ENCODE measurements around the gene BOK.
"Not testable (repeated sequence)": the region's sequence is repeated elsewhere in the genome, so short reads cannot be mapped to it uniquely, and the experiment has no call there.

BOK gene

DNA sequence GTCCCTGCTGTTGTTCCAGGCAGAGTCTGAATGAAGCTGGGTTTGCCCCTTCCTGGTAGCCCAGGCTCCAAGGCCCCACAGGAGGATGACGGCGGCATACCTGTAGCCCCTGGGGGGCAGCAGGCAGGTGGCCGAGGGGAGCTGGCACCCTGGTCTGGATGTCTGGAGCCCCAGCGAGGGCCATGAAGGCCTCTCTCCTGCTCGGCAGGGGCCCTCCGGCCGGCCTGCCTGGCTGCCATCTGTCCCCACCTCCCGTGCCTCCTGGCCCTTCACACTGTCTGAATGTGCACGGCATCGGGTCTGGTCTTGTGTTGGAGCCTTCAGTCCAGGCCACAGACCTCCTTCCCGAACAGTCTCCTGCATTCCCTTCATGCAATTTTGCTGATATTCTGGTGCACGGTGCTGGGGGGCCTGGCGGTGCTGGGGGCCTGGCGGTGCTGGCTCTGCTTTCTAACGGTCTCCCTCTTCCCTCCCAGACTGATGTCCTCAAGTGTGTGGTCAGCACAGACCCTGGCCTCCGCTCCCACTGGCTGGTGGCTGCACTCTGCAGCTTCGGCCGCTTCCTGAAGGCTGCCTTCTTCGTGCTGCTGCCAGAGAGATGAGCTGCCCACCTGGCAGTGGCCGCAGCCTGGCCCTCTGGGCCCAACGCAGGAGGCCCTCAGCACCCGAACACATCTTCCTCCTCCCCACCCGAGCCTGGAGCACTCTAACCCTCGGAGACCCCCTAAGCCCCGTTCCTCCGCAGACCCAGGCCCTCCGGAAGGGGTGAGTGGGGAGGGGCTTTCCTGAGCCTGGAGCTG lies 13.5 kb downstream of the BOK start:
- no peak overlapping the region for H3K4me3 ChIP-seq (ENCODE audit: low read depth, low read length)

DNA sequence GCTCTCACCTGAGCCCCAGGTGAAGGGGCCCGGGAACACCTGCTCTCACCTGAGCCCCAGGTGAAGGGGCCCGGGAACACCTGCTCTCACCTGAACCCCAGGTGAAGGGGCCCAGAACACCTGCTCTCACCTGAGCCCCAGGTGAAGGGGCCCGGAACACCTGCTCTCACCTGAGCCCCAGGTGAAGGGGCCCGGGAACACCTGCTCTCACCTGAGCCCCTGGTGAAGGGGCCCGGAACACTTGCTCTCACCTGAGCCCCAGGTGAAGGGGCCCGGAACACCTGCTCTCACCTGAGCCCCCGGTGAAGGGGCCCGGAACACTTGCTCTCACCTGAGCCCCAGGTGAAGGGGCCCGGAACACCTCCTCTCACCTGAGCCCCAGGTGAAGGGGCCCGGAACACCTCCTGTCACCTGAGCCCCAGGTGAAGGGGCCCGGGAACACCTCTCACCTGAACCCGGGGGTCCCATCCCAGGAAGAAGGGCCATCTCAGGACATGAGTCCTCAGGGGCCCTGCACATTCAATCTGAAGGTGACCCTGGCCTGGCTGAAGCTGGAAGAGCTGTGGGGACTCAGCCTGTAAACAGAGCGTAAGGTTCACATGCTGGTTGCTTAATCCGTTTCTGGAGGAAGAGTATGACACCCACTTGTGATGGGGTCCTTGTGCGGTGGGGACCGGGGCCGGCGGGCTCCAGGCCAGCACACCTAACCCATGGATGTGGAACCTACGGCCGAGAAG lies 14.5 kb downstream of the BOK start:
- H3K4me3 ChIP-seq (ENCODE audit: low read depth, low read length): not testable (repeated sequence)

DNA sequence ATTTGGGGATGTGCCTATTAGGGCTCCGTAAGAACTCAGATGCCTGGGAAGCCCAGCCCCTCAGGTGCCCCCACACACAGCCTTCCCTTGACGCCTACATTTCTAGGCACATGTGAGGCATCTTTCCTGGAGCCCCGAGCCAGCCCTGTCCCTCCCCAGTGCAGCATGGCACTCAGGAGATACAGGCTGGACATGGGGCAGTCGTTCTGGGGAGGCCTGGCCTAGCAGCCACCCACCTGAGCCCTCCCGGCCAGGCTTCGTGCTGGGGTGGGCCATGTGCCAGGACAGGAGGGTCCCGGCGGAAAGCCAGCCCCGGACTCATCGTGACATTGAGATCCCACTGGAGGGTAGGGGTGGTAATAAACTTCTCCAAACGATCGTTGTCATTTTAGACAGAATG lies 15.2 kb downstream of the BOK start:
- H3K4me3 ChIP-seq (ENCODE audit: low read depth, low read length): no peak overlapping the region

DNA sequence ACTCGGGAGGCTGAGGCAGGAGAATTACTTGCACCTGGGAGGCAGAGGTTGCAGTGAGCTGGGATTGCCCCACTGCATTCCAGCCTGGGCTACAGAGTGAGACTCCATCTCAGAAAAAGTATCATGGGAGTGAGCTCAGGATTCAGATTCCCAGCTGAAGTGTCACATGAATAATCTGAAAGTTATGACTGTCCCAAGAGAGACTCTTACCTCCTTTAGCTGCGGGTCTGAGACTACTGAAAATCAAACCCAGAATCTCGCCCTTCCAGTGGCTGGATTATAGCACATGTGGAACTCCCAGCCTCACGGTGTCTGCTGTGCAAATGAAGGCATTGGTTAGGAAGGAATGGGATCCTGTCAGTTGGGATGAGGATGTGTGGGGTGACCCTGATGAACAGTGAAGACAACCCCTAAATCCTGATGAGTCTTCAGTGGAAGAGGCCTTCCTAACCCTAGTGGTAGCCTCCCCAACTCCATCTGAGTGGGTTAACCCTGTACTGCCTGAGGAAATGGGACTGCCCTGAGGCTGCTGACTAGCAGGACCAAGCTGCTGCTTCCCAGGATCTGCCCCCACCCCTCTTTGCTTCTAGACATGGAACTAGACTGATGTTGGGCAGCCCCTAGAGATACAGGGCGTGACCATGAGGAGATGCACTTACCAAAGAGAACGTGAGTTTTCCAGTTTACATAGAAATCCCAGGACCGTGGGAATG lies 16.5 kb downstream of the BOK start:
- no peak overlapping the region for H3K4me3 ChIP-seq (ENCODE audit: low read depth, low read length)

DNA sequence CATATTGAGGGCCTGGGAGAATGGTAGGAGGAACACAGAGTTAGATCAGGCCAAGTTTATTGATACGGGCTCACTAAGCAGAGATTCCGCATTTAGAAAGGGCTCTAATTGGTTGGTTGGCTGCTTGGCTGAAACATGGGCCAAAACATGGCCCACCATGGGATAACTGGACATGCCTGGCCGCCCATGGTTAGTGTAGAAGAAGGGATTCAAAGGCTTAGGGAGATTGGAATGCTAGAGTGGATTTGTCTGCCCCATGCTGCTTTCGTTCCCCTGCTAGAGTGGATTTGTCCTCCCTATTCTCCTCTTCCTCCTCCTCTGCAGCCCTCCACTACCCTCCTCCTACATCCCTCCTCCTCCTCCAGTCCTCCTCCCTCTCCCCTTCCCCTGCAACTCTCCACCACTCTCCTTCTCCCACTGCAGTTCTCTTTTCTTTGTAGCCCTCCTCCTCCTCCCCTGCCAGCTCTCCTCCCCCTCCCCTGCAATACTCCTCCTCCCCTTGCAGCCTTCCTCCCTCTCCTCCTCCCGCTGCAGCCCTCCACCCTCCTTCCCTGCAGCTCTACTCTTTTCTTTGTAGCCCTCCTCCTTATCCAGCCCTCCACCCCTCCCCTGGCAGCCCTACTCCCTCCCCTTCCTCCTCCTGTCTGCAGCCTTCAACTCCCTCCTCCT lies 17.2 kb downstream of the BOK start:
- H3K4me3 ChIP-seq (ENCODE audit: low read depth, low read length): no peak overlapping the region

DNA sequence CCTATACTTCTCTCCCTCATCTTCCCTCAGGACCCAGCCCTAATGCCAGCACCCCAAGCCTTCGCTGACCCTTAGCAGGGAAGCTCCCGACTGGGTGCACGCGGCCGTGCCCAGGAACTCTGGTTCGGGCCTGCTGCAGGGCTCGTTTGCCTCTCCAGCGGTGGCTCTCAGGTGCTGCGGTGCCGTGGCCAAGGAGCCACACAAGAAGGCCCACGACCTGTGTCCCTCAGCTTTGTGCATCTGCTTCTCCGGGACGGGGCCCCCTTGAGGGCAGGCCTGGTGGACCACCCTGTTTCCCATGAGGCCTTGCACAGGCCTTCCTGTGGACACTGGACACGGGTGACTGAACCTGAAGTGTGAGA lies 17.7 kb downstream of the BOK start:
- no peak overlapping the region for H3K4me3 ChIP-seq (ENCODE audit: low read depth, low read length)

DNA sequence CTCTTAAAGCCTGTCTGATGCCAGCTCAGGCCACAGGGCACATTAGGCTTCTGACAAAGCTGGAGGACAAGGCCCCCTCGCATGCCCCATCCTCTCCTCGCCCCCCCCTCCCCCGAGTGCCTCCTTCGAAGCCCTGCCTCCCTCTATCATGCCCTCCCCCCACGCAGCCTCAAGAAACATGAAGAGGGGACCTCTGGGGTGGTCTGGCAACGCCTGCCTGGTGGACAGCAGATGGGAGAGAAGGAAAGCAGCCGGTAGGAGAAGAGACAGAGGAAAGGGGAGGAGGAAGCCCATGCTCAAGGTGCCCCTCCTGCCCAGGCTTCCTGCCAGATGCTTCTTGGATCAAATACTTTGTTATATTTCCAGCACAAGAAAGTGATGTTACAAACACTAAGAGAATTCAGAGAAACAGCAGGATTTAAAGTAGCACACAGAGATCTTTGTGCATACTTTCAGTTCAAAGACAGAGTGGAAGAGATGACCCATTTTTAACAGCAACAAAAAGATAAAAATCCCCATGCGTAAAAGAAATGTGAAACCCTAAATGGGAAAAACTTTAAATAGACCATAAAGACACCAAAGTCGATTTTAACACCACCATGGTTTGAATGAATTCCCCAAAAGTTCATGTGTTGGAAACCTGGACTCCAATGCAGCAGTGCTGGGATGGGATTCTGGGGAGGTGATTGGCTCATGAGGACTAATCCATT lies 19.0 kb downstream of the BOK start:
- no peak overlapping the region for H3K4me3 ChIP-seq (ENCODE audit: low read depth, low read length)

DNA sequence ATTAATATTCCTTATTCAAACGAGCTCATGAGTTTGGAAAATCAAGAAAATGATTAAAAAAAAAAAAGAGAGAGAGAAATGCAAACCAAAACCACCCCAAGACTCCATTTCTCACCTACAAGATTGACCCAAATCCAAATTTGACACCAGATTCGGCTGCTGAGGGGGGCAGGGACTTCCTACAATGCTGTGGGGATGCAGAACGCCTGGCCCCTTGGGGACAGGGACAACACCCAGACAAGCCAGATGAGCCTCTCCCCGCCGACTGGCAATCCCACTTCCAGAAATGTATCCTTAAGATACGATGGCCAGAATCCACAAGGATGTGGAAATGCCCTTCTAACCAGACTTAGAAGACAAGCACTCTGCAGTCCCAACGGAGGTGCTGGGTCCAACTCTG lies 20.7 kb downstream of the BOK start:
- no peak overlapping the region for H3K4me3 ChIP-seq (ENCODE audit: low read depth, low read length)

DNA sequence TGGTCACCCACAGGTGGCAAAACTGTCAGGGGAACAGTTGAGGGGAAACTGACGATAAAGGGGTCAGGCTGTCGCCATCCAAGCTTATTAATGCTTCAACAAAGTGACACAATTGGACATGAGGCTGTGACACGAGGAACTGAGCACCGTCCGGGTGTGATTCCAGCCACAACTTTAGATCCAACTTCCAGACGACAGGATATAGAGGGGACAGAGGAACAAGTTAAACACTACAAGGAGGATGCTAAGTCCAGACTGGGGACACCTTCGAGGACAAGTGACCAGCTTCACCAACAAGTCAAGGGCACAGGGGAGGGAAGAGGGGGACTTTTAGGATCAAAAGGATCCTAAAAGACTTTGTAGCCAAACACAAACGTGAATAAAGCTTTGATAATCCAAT lies 23.8 kb downstream of the BOK start:
- H3K4me3 ChIP-seq (ENCODE audit: low read depth, low read length): no peak overlapping the region

DNA sequence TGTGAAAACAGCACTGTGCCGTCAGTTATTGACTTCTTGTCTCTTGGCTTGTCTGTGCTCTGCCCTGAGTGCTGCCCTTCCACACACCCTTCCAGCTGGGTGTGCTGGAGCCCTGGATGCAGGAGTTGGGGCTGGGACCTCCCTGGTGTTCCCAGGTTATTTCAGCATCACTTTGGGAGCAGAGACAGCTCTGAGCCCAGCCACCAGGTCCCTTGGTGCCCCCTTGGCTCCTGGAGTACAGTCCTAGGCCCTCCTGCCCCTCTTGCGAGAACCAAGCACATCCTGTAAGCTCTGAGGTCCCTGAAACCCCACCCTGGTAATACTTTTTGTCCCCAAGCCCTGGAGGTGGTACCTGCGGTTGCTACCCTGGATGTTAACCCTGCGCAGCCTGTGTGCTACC lies 24.3 kb downstream of the BOK start:
- H3K4me3 ChIP-seq (ENCODE audit: low read depth, low read length): no peak overlapping the region

DNA sequence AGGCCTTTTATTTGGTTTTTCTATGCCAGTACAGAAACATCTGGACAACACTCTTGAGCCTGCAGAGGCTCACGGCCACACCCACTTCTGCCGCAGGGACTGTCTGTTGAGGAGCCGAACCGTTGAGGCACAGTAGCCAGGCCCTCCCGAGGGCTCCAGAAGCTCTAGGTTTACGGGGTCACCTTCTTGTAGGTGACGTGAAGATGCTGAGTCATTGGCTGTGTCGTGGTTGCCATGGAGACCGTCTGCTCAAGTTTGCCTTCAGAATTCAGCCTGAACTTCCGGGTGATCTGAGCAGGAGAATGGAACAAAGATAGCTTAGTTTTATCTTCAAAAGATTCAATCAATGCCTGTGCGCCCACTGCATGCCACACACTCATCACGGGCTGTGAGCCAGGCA lies 25.9 kb downstream of the BOK start:
- no peak overlapping the region for H3K4me3 ChIP-seq (ENCODE audit: low read depth, low read length)

DNA sequence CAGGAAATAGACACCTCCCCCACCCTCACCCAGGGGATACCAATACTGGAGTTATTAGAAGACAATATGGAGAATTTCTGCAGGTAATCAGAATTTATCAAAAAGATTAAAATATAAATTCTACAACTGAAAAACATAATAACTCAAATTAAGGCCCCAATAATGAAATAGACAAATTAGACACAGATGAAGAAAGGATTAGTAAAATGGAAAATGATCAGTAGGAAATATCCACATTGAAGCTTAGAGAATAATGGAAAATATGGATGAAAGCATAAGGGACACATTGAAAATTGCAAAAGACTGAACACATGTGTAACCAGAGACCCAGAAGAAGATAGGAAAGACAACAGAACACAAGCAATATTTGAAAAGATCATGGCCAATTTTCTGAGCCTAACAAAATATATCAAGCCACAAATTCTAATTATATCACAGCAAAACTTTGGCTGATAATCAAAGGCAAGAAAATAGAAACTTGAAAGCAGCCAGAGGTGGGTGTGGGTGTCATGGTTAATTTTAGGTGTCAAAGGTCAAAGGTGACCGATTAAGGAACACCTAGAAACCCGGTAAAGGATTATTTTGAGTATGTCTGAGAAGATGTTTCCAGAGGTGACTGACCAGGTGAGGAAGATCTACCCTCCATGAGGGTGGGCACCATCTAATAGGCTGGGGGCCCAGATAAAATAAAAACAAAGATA lies 28.2 kb downstream of the BOK start:
- H3K4me3 ChIP-seq (ENCODE audit: low read depth, low read length): no peak overlapping the region

DNA sequence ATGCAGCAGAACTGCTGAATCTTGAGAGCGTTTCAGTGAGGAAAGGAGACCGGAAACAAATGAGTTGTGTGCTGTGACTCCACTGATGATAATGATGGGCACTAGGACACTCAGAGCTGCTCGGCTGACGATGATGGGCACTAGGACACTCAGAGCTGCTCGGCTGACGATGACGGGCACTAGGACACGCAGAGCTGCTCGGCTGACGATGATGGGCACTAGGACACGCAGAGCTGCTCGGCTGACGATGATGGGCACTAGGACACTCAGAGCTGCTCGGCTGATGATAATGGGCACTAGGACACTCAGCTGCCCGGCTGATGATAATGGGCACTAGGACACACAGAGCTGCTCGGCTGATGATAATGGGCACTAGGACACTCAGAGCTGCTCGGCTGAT lies 31.3 kb downstream of the BOK start:
- H3K4me3 ChIP-seq (ENCODE audit: low read depth, low read length): not testable (repeated sequence)

DNA sequence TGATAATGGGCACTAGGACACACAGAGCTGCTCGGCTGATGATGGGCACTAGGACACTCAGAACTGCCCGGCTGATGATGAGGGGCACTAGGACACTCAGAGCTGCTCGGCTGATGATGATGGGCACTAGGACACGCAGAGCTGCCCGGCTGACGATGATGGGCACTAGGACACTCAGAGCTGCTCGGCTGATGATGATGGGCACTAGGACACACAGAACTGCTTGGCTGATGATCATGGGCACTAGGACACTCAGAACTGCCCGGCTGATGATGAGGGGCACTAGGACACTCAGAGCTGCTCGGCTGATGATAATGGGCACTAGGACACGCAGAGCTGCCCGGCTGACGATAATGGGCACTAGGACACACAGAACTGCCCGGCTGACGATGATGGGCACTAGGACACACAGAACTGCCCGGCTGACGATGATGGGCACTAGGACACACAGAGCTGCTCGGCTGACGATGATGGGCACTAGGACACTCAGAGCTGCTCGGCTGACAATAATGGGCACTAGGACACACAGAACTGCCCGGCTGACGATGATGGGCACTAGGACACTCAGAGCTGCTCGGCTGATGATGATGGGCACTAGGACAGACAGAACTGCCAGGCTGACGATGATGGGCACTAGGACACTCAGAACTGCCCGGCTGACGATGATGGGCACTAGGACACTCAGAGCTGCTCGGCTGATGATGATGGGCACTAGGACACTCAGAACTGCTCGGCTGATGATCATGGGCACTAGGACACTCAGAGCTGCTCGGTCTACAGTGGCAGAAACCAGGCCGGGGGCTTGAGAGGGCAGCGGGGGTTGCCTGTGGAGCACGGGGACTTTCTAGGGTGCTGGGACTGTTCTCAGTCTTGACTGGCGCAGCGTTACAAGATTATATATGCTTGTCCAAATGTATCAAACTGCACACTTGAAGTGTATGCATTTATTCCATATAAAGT lies 32.2 kb downstream of the BOK start:
- H3K4me3 ChIP-seq (ENCODE audit: low read depth, low read length): not testable (repeated sequence)

DNA sequence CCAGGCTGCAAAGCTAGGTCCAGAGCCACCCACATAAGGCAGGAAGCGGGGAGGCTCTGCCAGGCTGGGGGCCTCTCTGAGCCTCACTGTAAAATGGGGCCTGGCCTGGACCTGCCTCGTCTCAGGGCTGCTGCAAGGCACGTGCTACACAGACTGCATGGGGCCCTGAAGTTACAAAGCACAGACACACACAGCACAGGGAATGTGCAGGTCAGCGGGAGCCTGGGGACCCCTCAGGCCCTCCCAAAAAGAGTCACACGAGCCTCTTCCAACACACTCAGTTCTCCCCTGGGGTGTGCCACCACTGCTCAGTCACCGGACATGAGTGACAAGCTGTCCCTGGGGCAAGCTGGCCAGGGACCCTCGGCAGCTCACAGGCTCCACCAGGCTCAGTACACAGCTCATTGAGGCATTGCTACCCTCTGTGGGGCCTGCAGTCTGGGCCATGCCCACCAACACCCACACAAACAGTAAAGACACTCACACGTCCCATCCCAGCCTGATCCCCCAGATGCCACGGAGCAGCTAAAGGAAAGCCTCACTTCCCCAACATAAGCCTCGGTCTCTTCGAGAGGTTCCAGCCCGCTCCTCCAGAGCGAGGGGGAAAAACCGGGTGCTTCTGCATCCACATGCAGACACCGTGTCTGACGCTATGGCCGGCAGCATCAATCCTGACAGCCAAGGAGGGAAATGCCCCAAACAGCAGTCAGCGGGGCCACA lies 33.7 kb downstream of the BOK start:
- no peak overlapping the region for H3K4me3 ChIP-seq (ENCODE audit: low read depth, low read length)

DNA sequence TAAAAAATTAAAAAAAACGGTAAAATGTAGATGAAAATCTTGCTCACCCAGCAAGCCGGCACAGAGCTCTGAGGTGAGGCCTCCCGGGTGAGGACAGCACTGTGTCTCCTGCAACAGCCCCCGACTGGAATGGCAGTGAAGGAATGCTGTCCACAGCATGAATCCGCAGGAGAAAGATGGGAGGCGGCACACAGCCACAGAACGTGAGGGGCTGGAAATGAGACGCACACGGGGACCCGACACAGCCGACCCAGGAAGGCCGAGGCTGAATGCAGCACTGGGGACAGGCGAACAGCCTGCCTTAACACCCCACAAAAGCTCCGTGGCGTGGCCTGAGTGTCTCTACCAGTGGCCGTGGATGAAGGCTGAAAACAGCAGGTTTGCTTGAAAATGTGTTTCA lies 34.7 kb downstream of the BOK start:
- no peak overlapping the region for H3K4me3 ChIP-seq (ENCODE audit: low read depth, low read length)

DNA sequence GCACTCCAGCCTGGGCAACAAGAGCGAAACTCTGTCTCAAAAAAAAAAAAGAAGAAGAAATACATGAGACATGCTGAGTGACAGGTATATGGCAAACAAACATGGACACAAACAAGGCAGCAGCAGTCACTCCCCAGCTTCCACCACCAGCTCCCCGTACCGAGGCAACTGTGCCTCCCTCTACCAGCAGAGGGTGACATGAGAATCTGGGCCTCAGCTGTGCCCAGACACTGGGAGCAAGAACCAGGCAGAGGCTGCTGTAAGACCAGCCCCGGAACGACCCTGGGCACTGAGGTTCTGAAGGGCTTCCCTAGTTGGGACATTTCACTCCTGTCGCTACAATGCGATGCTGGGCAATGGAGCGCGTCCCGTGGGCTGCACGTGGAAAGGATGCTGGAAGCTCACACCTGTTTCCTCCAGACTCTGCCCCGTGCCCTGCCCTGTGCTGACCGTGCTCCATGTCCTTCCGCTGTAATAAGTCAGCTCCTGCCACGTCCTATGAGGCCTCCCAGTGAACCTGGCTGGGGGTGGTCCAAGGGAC lies 37.1 kb downstream of the BOK start:
- no peak overlapping the region for H3K4me3 ChIP-seq (ENCODE audit: low read depth, low read length)

DNA sequence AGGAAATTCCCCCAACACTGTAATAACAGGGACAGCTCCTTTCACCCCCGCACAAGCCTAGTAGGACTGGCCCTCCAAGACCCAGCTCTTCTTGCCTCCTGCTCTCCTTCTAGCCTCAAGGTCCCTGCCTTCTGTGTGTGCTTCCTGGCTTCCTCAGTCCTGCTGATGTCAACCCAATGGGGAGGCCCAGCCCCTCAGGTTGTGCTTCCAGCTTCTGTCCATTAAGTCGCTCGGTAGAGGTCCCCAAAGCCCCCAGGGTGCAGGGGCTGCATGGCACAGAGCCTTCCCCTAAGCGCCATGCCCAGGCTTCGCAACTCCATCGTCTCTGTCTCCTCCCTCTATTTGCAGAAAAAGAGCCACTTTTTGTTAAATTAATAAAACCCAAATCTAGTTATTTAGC lies 39.0 kb downstream of the BOK start:
- H3K4me3 ChIP-seq (ENCODE audit: low read depth, low read length): no peak overlapping the region

All from iPS-11a (cell line).